SIG-M5 (cell line): Measurements from ENCODE around the gene PRR27.
"Not testable (repeated sequence)": the region's sequence is repeated elsewhere in the genome, so short reads cannot be mapped to it uniquely, and the experiment has no call there.

Experiments used
- DNase-seq: peaks from one replicate; lab custom pipeline; 2025; lab: John Stamatoyannopoulos, UW

Gene PRR27

GRCh38 chr4:70197842-70198241 lies 43.8 kb downstream of the PRR27 start:
- DNase-seq, result no peak

GRCh38 chr4:70203601-70204000 lies 49.6 kb downstream of the PRR27 start:
- no peak for DNase-seq

GRCh38 chr4:70212752-70213151 lies 58.7 kb downstream of the PRR27 start:
- not testable (repeated sequence) for DNase-seq
